Measurements from ENCODE around the gene ATP10B.
"Not testable (repeated sequence)": the region's sequence is repeated elsewhere in the genome, so short reads cannot be mapped to it uniquely, and the experiment has no call there.

The ATP10B gene

DNA sequence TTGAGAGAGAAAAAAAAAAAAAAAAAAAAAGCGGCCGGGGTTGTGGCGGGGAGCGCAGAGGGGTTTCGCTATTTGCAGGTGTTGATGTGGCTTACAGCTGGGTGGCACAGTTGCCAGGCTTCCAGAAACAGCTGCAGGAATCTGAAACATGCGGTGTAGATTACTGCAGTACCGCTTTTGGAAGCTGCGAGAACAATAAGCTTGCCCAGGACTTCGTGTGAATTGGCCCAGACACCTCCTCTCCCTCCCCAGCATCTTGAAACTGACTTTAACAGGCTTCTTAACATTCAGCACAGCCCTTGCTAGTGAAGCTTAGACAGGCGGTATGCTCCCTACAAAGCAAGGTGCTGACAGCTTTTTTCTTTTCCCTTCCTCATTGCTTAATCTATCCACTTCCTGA is 104.0 kb downstream of the ATP10B start:
- no peak for DNase-seq

GRCh38 chr5:160747559-160747958 is 104.5 kb downstream of the ATP10B start:
- no peak for DNase-seq

DNA sequence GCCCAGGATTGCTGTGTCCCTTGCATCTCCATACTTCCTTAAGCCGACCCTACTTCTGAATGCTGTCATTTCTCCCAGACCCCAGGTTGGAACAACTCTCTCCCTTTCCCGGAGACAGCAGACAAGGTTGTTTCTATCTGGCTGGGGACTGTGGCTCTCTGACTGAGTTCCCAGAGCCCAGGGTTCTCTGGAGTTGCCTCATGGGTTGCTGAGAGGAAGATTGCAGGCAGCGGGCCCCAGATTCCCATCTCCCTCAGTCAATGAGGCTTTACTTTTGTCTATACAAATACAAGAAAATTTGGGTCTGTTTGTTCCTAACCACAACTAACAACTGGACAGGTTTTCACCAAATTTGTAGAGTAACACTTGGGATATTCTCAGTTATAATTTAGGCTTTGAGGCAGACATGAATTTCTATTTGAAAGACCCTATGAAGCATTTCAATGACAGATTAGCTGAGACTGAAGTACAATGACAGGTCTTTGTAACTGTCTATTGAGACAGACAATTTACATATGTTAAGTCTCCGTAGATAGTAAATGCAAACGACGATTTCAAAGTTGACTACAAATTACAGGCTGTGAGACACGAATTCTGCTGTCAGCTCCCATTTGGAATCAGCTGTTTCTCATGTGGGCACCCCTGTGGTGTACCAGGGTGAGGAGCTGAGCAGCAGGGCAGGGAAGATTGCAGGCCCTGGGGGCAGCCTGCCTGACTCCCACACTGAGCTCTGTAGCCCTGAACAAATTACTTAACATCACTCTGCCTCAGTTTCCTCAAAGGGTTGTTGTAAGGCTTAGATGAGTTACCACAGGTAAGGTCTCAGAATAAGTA is 107.5 kb downstream of the ATP10B start:
- DNase-seq, result no peak

DNA sequence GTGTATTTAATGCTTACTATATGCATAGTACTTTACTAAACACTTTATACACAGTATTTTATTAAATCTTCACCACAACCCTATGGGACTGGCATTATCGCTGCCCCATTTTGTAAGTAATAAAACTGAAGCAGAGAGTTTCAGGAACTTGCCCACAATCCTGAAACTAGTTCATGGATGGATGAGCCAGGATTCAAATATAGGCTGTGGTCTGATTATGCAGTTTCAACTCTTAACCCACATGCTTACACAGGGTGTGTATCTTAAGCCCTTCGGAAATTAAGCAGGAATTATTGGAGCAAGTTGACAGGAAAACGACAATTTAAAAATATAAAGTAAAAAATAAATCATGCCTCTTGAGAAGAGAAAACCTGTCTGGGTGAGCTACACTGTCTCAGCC is 109.0 kb downstream of the ATP10B start:
- no peak for DNase-seq

DNA sequence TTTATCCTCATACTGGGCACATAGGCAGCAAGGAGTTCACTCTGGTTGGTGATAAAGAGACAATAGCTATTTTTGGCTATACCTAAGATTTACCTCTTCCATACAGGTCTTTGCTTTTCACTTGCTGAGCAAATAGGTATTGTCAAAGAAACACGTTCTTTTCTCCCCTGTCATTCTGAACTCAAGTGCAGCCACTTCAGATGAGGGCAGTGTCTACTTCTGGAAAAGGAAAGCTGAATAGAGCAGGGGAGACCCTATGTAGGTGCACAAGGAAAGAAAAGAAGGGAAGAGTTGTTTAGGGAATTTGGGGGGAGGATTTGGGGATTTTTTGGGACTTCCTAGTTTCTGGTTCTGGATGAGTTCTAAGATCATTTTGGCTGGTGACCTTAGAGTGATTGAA is 109.6 kb downstream of the ATP10B start:
- DNase-seq, result no peak

DNA sequence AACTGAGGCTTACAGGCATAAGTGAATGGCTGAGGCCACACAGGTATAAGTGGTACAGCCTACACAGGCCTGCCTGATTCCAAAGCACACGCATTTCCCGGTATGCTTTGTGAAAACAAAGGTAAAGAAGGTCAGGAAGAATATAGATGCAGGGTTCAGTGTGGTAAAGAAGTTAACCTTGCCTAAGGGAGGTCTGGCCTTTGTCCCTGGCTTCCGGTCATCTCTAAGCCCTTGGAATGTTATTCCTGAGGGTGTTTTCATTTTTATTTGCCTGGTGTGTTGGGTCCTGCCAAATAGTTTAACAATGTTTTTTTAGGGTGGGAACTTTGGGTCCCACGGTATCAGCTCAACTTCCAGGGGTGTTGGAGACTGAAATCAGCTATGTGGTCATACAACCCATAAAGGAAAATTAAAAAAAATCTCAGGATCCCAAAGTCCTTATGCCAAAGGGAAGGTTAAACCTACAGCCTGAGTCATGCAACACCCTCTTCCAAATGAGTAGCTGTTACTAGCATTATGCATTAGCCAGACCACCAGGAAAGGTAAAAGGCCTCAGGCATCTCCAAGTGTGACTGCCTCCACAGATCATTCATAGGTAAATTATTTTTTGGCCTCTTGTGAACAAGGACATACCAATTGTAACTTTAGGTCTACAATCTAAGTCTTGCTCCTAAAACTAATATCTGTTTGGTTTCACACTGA is 124.6 kb downstream of the ATP10B start:
- DNase-seq, result no peak

- DNase-seq, result no peak
These were observed 125.3 kb downstream of the ATP10B start for GRCh38 chr5:160726721-160727120.

- no peak for DNase-seq
These were observed 131.2 kb downstream of the ATP10B start for GRCh38 chr5:160720822-160721221.

DNA sequence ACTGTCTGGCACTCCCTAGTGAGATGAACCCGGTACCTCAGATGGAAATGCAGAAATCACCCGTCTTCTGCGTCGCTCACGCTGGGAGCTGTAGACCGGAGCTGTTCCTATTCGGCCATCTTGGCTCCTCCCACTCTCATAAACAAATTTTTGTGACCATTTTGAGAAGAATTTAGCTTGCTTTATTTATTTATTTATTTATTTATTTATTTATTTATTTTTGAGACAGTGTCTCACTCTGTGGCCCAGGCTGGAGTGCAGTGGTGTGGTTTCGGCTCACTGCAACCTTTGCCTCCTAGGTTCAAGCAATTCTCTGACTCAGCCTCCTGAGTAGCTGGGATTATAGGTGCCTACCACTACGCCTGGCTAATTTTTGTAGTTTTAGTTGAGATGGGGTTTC is 136.5 kb downstream of the ATP10B start:
- DNase-seq, result not testable (repeated sequence)

DNA sequence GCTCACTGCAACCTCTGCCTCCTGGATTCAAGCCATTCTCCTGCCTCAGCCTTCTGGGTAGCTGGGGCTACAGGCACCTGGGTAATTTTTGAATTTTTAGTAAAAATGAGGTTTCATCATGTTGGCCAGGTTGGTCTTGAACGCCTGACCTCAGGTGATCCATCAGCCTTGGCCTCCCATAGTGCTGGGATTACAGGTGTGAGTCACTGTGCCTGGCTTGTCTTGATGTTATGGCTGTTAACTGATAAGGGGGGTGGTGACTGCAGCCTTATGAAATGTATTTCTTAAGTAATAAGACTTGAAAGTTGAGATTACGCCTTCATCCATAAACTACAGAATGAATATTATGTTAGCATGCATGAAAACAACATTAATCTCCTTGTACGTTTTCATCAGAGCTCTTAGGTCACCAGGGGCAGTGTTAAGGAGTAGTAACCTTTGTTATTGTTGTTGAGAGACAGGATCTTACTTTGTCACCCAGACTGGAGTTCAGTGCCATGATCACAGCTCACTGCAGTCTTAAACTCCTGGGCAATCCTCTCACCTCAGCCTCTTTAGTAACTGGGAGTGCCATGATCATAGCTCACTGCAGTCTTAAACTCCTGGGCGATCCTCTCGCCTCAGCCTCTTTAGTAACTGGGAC is 148.3 kb downstream of the ATP10B start:
- no peak for DNase-seq

GRCh38 chr5:160702934-160703333 is 149.1 kb downstream of the ATP10B start:
- no peak for DNase-seq

GRCh38 chr5:160702311-160702803 is 149.7 kb downstream of the ATP10B start:
- DNase-seq, result no peak

DNA sequence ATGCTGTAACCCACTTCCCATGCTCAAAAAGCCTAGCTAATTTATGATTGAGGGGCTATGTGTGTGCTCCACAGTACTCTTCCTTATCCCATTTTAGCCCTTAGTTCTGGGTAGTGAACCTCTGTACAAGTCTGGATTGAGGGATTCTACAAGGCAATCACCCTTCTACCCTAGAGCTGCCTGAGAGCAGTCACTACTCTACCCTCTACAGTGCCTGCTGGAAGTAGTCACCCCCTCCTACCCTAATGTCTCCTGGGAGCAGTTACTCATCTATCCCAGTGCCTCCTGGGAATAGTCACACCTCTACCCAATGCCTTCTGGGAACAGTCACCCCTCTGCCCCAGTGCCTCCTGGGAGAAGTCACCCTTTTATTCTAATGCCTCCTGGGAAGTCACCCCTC is 150.6 kb downstream of the ATP10B start:
- no peak for DNase-seq

DNA sequence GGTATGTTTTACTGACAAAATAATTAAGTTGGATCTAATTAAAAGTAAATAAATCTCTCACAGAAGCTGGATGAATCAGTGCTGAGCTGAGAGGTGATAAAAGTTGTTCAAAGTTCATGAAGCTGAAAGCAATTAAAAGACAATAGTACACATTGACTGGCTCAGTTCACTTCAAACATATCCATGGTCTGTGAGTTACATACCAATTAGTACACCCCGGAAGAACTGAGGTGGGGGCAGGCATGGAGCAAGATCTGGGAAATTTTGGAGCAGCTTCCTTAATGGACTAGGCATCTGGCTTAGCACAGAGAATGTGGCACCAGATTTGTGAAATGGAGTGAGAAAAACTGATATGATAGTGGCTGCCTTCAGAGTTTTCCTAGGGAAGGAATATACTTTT is 152.7 kb downstream of the ATP10B start:
- no peak for DNase-seq

DNA sequence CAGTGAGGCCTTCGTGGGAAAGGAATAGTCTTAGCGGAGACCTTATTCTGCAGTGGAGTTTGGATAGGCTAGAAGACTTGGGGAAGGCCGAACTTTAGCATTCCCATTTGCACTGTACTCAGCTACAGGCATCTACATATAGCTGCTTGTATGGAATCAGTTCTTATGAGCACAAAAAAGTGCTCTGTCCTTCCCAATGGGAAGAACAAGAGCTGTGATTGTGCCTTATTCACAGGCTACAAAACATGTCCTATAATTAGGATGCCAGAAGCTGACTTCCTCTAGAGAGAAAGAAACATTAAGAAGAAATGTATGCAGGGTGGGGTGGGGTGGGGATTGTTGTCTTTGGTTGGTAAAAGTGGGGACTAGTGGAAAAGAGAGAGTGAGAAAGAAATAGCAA is 154.7 kb downstream of the ATP10B start:
- no peak for DNase-seq

- no peak for DNase-seq
These were observed 157.1 kb downstream of the ATP10B start for GRCh38 chr5:160694896-160695295.

DNA sequence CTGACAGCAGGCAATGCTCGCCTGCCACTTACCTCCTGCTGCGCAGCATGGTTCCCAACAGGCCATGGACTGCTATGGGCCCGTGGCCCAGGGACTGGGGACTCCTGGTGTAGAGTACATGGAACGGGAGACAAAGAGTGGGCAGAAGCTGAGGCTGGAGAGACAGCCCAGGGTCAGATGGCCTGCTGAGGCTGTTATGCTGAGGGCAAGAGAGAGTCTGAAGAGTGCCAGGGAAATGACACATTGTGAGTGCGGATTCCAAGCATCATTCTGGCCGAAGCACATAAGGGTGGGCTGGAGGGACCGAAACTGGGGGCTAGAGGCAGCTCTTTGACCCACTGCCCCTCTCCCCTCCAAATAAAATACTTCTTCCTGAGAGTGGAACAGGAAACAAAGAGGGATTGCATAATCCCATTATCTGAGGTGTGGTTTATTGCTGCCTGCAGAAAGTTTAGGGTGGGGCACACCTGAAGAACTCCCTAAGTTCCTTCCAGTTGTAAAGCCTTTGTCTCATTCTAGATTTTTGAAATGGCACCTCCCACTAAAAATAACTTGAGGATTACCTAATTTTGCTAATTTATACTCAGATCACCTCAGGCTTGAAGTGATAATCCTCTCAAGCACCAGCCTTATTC is 158.1 kb downstream of the ATP10B start:
- no peak for DNase-seq

GRCh38 chr5:160692271-160692670 is 159.7 kb downstream of the ATP10B start:
- no peak for DNase-seq

GRCh38 chr5:160685695-160686094 is 166.3 kb downstream of the ATP10B start:
- no peak for DNase-seq

DNA sequence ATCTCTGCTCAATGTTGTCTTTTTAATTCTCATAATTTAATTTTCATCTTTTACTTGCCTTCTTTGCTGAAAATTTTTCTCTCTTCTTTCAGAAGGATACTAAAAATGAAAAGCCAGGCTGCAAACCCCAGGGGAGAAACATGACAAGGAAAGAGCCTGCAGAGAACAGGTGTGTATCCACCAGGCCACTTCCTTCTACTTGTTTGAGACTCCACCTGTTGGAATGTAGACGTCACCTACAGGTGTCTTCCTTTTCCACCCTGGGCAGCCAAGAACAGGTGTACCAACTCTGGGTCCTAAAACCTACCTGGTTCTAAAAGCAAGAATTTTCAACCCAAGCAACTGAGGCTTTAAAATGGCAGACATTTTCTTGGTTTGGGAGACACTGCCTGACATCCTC is 166.8 kb downstream of the ATP10B start:
- no peak for DNase-seq

GRCh38 chr5:160679567-160680309 is 172.3 kb downstream of the ATP10B start:
- no peak for DNase-seq

DNA sequence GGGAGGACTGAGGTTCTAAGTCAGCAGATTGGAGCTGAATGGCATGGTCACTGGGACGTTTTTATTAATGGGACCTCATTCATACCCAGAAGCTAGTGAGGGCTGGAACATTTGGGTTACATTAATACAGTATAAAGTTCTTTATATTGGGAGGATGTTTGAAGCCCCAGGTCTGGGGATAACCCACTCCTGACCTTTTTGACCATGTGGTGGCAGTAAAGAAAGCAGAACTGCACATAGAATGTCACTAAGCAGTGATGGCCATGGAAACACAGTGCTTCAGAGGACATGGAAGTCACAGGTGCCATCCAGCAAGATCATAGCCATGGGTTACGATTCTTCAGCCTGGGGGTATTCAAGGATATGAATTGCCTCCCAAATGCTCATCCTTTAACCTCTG is 176.0 kb downstream of the ATP10B start:
- no peak for DNase-seq

- no peak for DNase-seq
These were observed 177.1 kb downstream of the ATP10B start for GRCh38 chr5:160674901-160675300.
